Neural cell (in vitro differentiated cells): ENCODE data around the gene MGAT4D.

Source experiments
- CTCF ChIP-seq: fragments of 450-650 bp; IDR thresholded peaks from 2 replicates; pipeline ENCODE4 v1.5.1; 2014; ENCODE audit warnings: antibody characterized with exemption, mild to moderate bottlenecking, moderate library complexity; ENCODE audit not compliant: poor library complexity, severe bottlenecking
- REST ChIP-seq: IDR thresholded peaks from 2 replicates; pipeline ENCODE4 v1.6.1; 2012; ENCODE audit warnings: borderline replicate concordance

GRCh38 chr4:140497747-140498636 lies at the start of gene MGAT4D:
- TF ChIP-seq CTCF (no peak), REST (no peak)
